Stimulated activated CD8-positive, alpha-beta memory T cell treated with anti-CD3 and anti-CD28 coated beads, Interleukin-15, amount 100 ng/mL, for 4 hours (primary cell): ENCODE results near the gene FMN1.

Source experiments
- DNase-seq, 2 donors: peaks; one replicate each; pipeline ENCODE4 v3.0.0-alpha.2; 2020; ENCODE audit warnings: low read depth in 2 of 2

The FMN1 gene

GRCh38 chr15:33059184-33059583 is 135.3 kb downstream of the FMN1 start:
- DNase-seq: no peak

- no peak for DNase-seq
Observed at GRCh38 chr15:33057845-33058244, 136.7 kb downstream of the FMN1 start.

- DNase-seq: no peak
Observed at GRCh38 chr15:33055962-33056361, 138.6 kb downstream of the FMN1 start.

GRCh38 chr15:33051528-33051927 is 143.0 kb downstream of the FMN1 start:
- no peak for DNase-seq

- no peak for DNase-seq
Observed at GRCh38 chr15:33048255-33048654, 146.3 kb downstream of the FMN1 start.

- DNase-seq: no peak
Observed at GRCh38 chr15:33047077-33047476, 147.4 kb downstream of the FMN1 start.

GRCh38 chr15:33046329-33046728 is 148.2 kb downstream of the FMN1 start:
- no peak for DNase-seq

GRCh38 chr15:33045066-33045810 is 149.3 kb downstream of the FMN1 start:
- DNase-seq: no peak

GRCh38 chr15:33044598-33044997 is 149.9 kb downstream of the FMN1 start:
- DNase-seq: no peak

- no peak for DNase-seq
Observed at GRCh38 chr15:33043636-33044035, 150.9 kb downstream of the FMN1 start.

- no peak for DNase-seq
Observed at GRCh38 chr15:33040496-33040895, 154.0 kb downstream of the FMN1 start.

- no peak for DNase-seq
Observed at GRCh38 chr15:33034588-33034987, 159.9 kb downstream of the FMN1 start.

- no peak for DNase-seq
Observed at GRCh38 chr15:33032053-33032452, 162.5 kb downstream of the FMN1 start.

GRCh38 chr15:33031324-33031821 is 163.1 kb downstream of the FMN1 start:
- no peak for DNase-seq

GRCh38 chr15:33030315-33030714 is 164.2 kb downstream of the FMN1 start:
- no peak for DNase-seq

GRCh38 chr15:33029109-33029652 is 165.3 kb downstream of the FMN1 start:
- no peak for DNase-seq

- DNase-seq: no peak
Observed at GRCh38 chr15:33028495-33028894, 166.0 kb downstream of the FMN1 start.

- DNase-seq: no peak
Observed at GRCh38 chr15:33027306-33028035, 167.0 kb downstream of the FMN1 start.

GRCh38 chr15:33026614-33027013 is 167.9 kb downstream of the FMN1 start:
- DNase-seq: no peak

GRCh38 chr15:33022629-33023028 is 171.9 kb downstream of the FMN1 start:
- DNase-seq: no peak

GRCh38 chr15:33021806-33022389 is 172.6 kb downstream of the FMN1 start:
- no peak for DNase-seq

GRCh38 chr15:33019354-33019981 is 175.0 kb downstream of the FMN1 start:
- no peak for DNase-seq
